Gastrocnemius medialis (tissue), 4 donors: ENCODE data around the gene IL31. TPM values are rescaled to one million over a fixed set of nuclear protein-coding genes. Genes with fewer than 3 reads are reported as not detected.
"Not testable (repeated sequence)": the region's sequence is repeated elsewhere in the genome, so short reads cannot be mapped to it uniquely, and the experiment has no call there.

Experiments
- ATAC-seq, 2 donors: fragments of 150-250 bp; one replicate each; pipeline ENCODE4 v1.9.1; 2016
- DNase-seq, 2 donors: peaks; one replicate each; pipeline ENCODE4 v3.0.0-alpha.2; 2019
- H3K27ac ChIP-seq, 4 donors: fragments of 200-600 bp; sonication (generic); 1 replicate in 1 of 4; 2 replicates in 3 of 4; pipeline ENCODE4 v1.5.1; 2016 to 2018; ENCODE audit warnings: mild to moderate bottlenecking in 2 of 4, moderate library complexity in 1 of 4
- H3K27me3 ChIP-seq, 3 donors: fragments of 200-600 bp; sonication (generic) in 2 of 3; 1 replicate in 1 of 3; 2 replicates in 2 of 3; pipeline versions ENCODE4 v1.5.1 to v1.6.0; 2016 to 2019; ENCODE audit warnings: mild to moderate bottlenecking in 1 of 3, moderate library complexity in 1 of 3
- H3K36me3 ChIP-seq, 2 donors: fragments of 200-600 bp; sonication (generic) in 1 of 2; one replicate each; pipeline ENCODE4 v1.5.1; 2017 to 2018
- H3K4me1 ChIP-seq, 2 donors: fragments of 200-600 bp; sonication (generic) in 1 of 2; one replicate each; pipeline ENCODE4 v1.5.1; 2016 to 2017; ENCODE audit warnings: mild to moderate bottlenecking in 2 of 2
- H3K4me3 ChIP-seq, 4 donors: fragments of 200-600 bp; sonication (generic) in 3 of 4; 1 replicate in 1 of 4; 2 replicates in 3 of 4; pipeline ENCODE4 v1.5.1; 2016 to 2019; ENCODE audit warnings: mild to moderate bottlenecking in 2 of 4
- H3K9me3 ChIP-seq, 3 donors: fragments of 200-600 bp; sonication (generic) in 2 of 3; 1 replicate in 1 of 3; 2 replicates in 2 of 3; pipeline ENCODE4 v1.5.1; 2016 to 2019
- CTCF ChIP-seq, 5 experiments: fragments of 450-650 bp in 3 of 5; fragments of 200-600 bp in 2 of 5; sonication (generic) in 2 of 5; IDR thresholded peaks in 4 of 5; conservative IDR thresholded peaks in 1 of 5; 1 replicate in 4 of 5; 2 replicates in 1 of 5; pipeline ENCODE4 v1.5.1; 2016 to 2019; ENCODE audit warnings: antibody characterized with exemption in 5 of 5, mild to moderate bottlenecking in 3 of 5, moderate library complexity in 3 of 5
- POLR2A ChIP-seq, 2 donors: fragments of 450-650 bp; IDR thresholded peaks; one replicate each; pipeline ENCODE4 v1.6.1; 2017; ENCODE audit warnings: antibody characterized with exemption in 2 of 2, mild to moderate bottlenecking in 2 of 2, moderate library complexity in 2 of 2
- in situ Hi-C, 4 donors: fragments of 200-750 bp; cut with MboI; loops; one replicate each; pipeline versions ENCODE4 v1.15.0 to v1.8.0; 2017; ENCODE audit warnings: low sequenced_read_pairs in 4 of 4
- intact Hi-C: fragments of 100-400 bp; cut with DNase I; formaldehyde crosslinking; loops from one replicate; pipeline ENCODE4 v1.15.1; 2023; ENCODE audit warnings: low total_unique reads
- total RNA-seq, 4 donors: library from RNA; depleted of rRNA; stranded (reverse); fragments of >200 nt; gene quantifications; one replicate each; pipeline versions ENCODE4 v1.1.0 to v1.2.3, GENCODE V29; 2016

Gene IL31
- total RNA-seq, 4 donors from 2014 or later: not detected

GRCh38 chr12:122204167-122205052 lies 30.4 kb upstream of the IL31 start:
- no peaks in the 10 kb centered on the region for H3K9me3 ChIP-seq
- H3K4me1 ChIP-seq: peaks cover 0 to 6% of the 10 kb centered on the region in 2 donors
- no peak for DNase-seq
- peak; percentile 10 to 19 for ATAC-seq
- H3K36me3 ChIP-seq: peaks cover 0 to 26% of the 10 kb centered on the region in 2 donors
- intact Hi-C loops (no loop called here), in situ Hi-C loops (no loop called here)
- H3K27me3 ChIP-seq: peaks cover 40 to 61% (median 45%) of the 10 kb centered on the region in 3 donors
- no peak for TF ChIP-seq CTCF (IDR thresholded peaks at IDR 0.05 in 4 of 5, conservative IDR thresholded peaks at IDR 0.05 in 1 of 5)
- no peak for TF ChIP-seq POLR2A (IDR thresholded peaks at IDR 0.05)
- H3K27ac ChIP-seq: no peak overlapping the region
- H3K4me3 ChIP-seq: peak overlapping the region; percentile 41 to 62 (median 56)

GRCh38 chr12:122203301-122204166 lies 29.5 kb upstream of the IL31 start, which contains the start of gene B3GNT4:
B3GNT4 (plus strand) TSS chr12:122203709; CDS start chr12:122204619, 910 bp downstream.
- H3K27me3 ChIP-seq: peaks cover 44 to 61% (median 46%) of the 10 kb centered on the region in 3 donors
- H3K27ac ChIP-seq: no peak within 1 kb of the TSS
- peak within 1 kb of the TSS; percentile 41 to 62 (median 56) for H3K4me3 ChIP-seq
- intact Hi-C loops: no loop called here
- ATAC-seq (peak; percentile 36 to 39), DNase-seq (no peak)
- in situ Hi-C loops: no loop called here
- TF ChIP-seq POLR2A (IDR thresholded peaks at IDR 0.05) (no peak), CTCF (IDR thresholded peaks at IDR 0.05 in 4 of 5, conservative IDR thresholded peaks at IDR 0.05 in 1 of 5) (no peak)
- H3K4me1 ChIP-seq: peaks cover 0 to 6% of the 10 kb centered on the region in 2 donors
- H3K9me3 ChIP-seq: no peaks in the 10 kb centered on the region
- H3K36me3 ChIP-seq: peaks cover 0 to 17% of the 10 kb centered on the region in 2 donors

- H3K36me3 ChIP-seq, H3K9me3 ChIP-seq, H3K27ac ChIP-seq, DNase-seq, in situ Hi-C loops, ATAC-seq, intact Hi-C loops, H3K4me1 ChIP-seq: not testable (repeated sequence)
- Histone ChIP-seq H3K4me3 (peak overlapping the region; percentile 41 to 62 (median 56)), H3K27me3 (peaks cover 44 to 61% (median 46%) of the 10 kb centered on the region in 3 donors)
Observed at GRCh38 chr12:122202811-122203210, 28.8 kb upstream of the IL31 start.

DNA sequence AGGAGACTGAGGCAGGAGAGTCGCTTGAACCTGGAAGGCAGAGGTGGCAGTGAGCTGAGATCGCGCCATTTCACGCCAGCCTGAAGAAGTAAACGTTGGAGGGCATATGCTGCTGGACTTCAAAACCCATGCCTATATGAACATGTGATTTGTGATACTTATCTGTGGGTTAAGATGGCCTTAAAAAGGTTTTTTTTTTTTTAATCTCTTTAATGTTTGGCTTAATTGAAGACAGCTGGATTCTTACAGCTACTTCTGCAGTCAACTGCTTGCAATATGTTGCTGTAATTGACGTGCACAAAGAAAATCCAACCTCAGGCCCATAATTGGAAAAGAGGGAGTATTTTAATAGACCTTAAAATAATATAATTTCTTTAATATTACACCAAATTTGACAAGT lies 28.0 kb upstream of the IL31 start:
- no peaks in the 10 kb centered on the region for H3K9me3 ChIP-seq
- DNase-seq (no peak), ATAC-seq (no peak)
- in situ Hi-C loops (no loop called here), intact Hi-C loops (no loop called here)
- peaks cover 44 to 61% (median 46%) of the 10 kb centered on the region in 3 donors for H3K27me3 ChIP-seq
- TF ChIP-seq POLR2A (IDR thresholded peaks at IDR 0.05) (no peak), CTCF (IDR thresholded peaks at IDR 0.05 in 4 of 5, conservative IDR thresholded peaks at IDR 0.05 in 1 of 5) (no peak)
- peaks cover 0 to 6% of the 10 kb centered on the region in 2 donors for H3K4me1 ChIP-seq
- peaks cover 0 to 3% of the 10 kb centered on the region in 2 donors for H3K36me3 ChIP-seq
- H3K27ac ChIP-seq: no peak overlapping the region
- no peak overlapping the region for H3K4me3 ChIP-seq
